GM12878 (cell line): ENCODE measurements around the gene CRB2. TPM values are rescaled to one million over a fixed set of nuclear protein-coding genes. Genes with fewer than 3 reads are reported as not detected.
A peak's percentile ranks its signal among the peaks of the same experiment; 100 is the strongest.

Experiments used
- ATAC-seq: fragments of 200-7000 bp; cut with Tn5 transposase; 3 replicates; pipeline ENCODE4 v1.9.1; 2020; ENCODE audit warnings: mild to moderate bottlenecking, moderate library complexity
- BruUV-seq: library from RNA; stranded (reverse); fragments of 400-500 nt; replicated peaks from 2 replicates; lab custom pipeline; 2021; lab: Mats Ljungman, UMichigan
- CTCF ChIA-PET: fragments of 300-600 bp; sonication (Branson Sonifier 250); formaldehyde crosslinking; extraction: SDS; loops from one replicate; lab custom pipeline; 2021; ENCODE audit warnings: inconsistent platforms; lab: Yijun Ruan, JAX
- POLR2A ChIA-PET: fragments of 350-600 bp; formaldehyde crosslinking; extraction: SDS; loops from one replicate; lab custom pipeline; 2021; ENCODE audit warnings: inconsistent platforms; lab: Charles Lee
- RAD21 ChIA-PET: fragments of 300-600 bp; sonication (Branson Sonifier 250); formaldehyde crosslinking; loops from one replicate; lab custom pipeline; 2023; ENCODE audit warnings: antibody characterized with exemption; ENCODE audit not compliant: unreplicated experiment; lab: Charles Lee
- SMC1A ChIA-PET: fragments of 300-600 bp; sonication (Branson Sonifier 250); formaldehyde crosslinking; loops from one replicate; lab custom pipeline; 2023; ENCODE audit not compliant: unreplicated experiment, uncharacterized antibody; lab: Charles Lee
- DNase-seq: peaks from one replicate; pipeline ENCODE4 v3.0.0-alpha.2; 2011; ENCODE audit warnings: low read depth, low spot score
- FAIRE-seq: peaks from 3 replicates; lab custom pipeline; 2011; peaks lifted over from hg19 to GRCh38; lab: Jason Lieb, UNC
- H2AFZ ChIP-seq: 2 replicates; pipeline ENCODE4 v1.6.0; 2011; ENCODE audit warnings: low read depth, low read length, control low read depth; ENCODE audit not compliant: control insufficient read depth
- H3K27ac ChIP-seq: 2 replicates; pipeline ENCODE4 v1.5.1; 2011; ENCODE audit warnings: control low read depth; ENCODE audit not compliant: control insufficient read depth, insufficient read depth
- H3K27me3 ChIP-seq, 2 experiments: replicated peaks in 1 of 2; 2 replicates each; pipeline versions ENCODE4 v1.6.0 to v1.6.1; 2011; ENCODE audit warnings: low read length in 1 of 2; ENCODE audit not compliant: control insufficient read depth in 2 of 2, insufficient read depth in 2 of 2
- H3K36me3 ChIP-seq, 2 experiments: 2 replicates each; pipeline ENCODE4 v1.5.1; 2011; ENCODE audit warnings: low read length in 1 of 2; ENCODE audit not compliant: control insufficient read depth in 2 of 2, insufficient read depth in 2 of 2
- H3K4me1 ChIP-seq: 2 replicates; pipeline ENCODE4 v1.6.1; 2011; ENCODE audit warnings: mild to moderate bottlenecking, low read length, moderate library complexity, mixed read lengths; ENCODE audit not compliant: control insufficient read depth, insufficient read depth
- H3K4me2 ChIP-seq: 2 replicates; pipeline ENCODE4 v1.6.0; 2011; ENCODE audit warnings: control low read depth; ENCODE audit not compliant: control insufficient read depth, insufficient read depth
- H3K4me3 ChIP-seq: fragments of 200-600 bp; sonication (generic); 2 replicates; pipeline ENCODE4 v1.5.1; 2016
- H3K79me2 ChIP-seq: 2 replicates; pipeline ENCODE4 v1.6.0; 2011; ENCODE audit warnings: low read length; ENCODE audit not compliant: control insufficient read depth, insufficient read depth
- H3K9ac ChIP-seq: 2 replicates; pipeline ENCODE4 v1.8.0; 2011; ENCODE audit warnings: low read length, control low read depth, mixed read lengths; ENCODE audit not compliant: control insufficient read depth, insufficient read depth
- H3K9me3 ChIP-seq: replicated peaks from 3 replicates; pipeline ENCODE4 v1.5.1; 2011; ENCODE audit warnings: mild to moderate bottlenecking, low read length; ENCODE audit not compliant: control insufficient read depth, insufficient read depth
- H4K20me1 ChIP-seq: 2 replicates; pipeline ENCODE4 v1.6.0; 2011; ENCODE audit not compliant: control insufficient read depth, insufficient read depth
- E2F8 ChIP-seq: fragments of 450-650 bp; IDR thresholded peaks from 2 replicates; pipeline ENCODE4 v1.6.1; 2018; ENCODE audit warnings: mild to moderate bottlenecking, low read depth, moderate library complexity; ENCODE audit not compliant: partially characterized antibody
- IKZF1 ChIP-seq: fragments of 450-650 bp; conservative IDR thresholded peaks from 2 replicates; pipeline ENCODE4 v1.6.1; 2017; ENCODE audit warnings: antibody characterized with exemption, mild to moderate bottlenecking
- IRF4 ChIP-seq: IDR thresholded peaks from 2 replicates; pipeline ENCODE4 v1.6.1; 2011; ENCODE audit warnings: low read depth, low read length
- MEF2A ChIP-seq: IDR thresholded peaks from 2 replicates; pipeline ENCODE4 v1.6.1; 2011; ENCODE audit warnings: low read depth, mild to moderate bottlenecking, low read length, moderate library complexity; ENCODE audit not compliant: insufficient read depth
- RAD21 ChIP-seq: IDR thresholded peaks from 2 replicates; pipeline ENCODE4 v1.6.1; 2011; ENCODE audit warnings: mild to moderate bottlenecking, low read depth, low read length, moderate library complexity; ENCODE audit not compliant: insufficient read depth
- SMAD5 ChIP-seq: IDR thresholded peaks from 2 replicates; pipeline ENCODE4 v1.6.1; 2016; ENCODE audit warnings: antibody characterized with exemption, low read depth
- ZNF24 ChIP-seq: fragments of 450-650 bp; IDR thresholded peaks from 2 replicates; pipeline ENCODE4 v1.6.1; 2017; ENCODE audit warnings: antibody characterized with exemption, mild to moderate bottlenecking
- WGBS: methylation state at CpG from one replicate; pipeline ENCODE4 v1.1.6; 2016; ENCODE audit warnings: low lambda C conversion rate; ENCODE audit not compliant: insufficient replicate concordance, insufficient coverage; ENCODE audit errors: missing lambda C conversion rate; 5-methylcytosine and 5-hydroxymethylcytosine counted together
- in situ Hi-C: fragments of 300-500 bp; cut with MboI; formaldehyde crosslinking; loops from 9 replicates; pipeline ENCODE4 v1.14.3; 2018; ENCODE audit warnings: mixed read lengths
- intact Hi-C: fragments of 100-400 bp; cut with micrococcal nuclease; formaldehyde crosslinking; loops from one replicate; pipeline ENCODE4 v1.14.2; 2022; ENCODE audit not compliant: unreplicated experiment
- polyA plus RNA-seq, 11 experiments: library from polyadenylated mRNA; depleted of rRNA in 4 of 11; unstranded in 6 of 11; stranded (reverse) in 5 of 11; fragments of >200 nt; fragmentation: Nextera tagmentation in 4 of 11; fragmentation: Illumina TruSeq in 1 of 11; extraction: Ambion mirVana in 4 of 11; extraction: Trizol in 1 of 11; gene quantifications; 1 replicate in 1 of 11; 2 replicates in 10 of 11; pipeline versions ENCODE4 v1.2.1 to v1.2.3, GENCODE V29; 2011 to 2016; ENCODE audit warnings: inconsistent platforms in 2 of 11, missing spikeins in 2 of 11, low read depth in 1 of 11
- total RNA-seq, 4 experiments: library from RNA; depleted of rRNA in 3 of 4; stranded (reverse); fragments of >200 nt in 3 of 4; fragmentation: Illumina TruSeq in 1 of 4; extraction: Trizol in 1 of 4; gene quantifications; 2 replicates each; pipeline versions ENCODE4 v1.2.1 to v1.2.3, GENCODE V29; 2013 to 2021

Gene CRB2
- total and polyA plus RNA-seq, 10 of the 15 experiments (the other 5 are each of a cell fraction or from before 2014, with no cell fraction given), result 0.01 to 0.80 (median 0.23) TPM; not detected in 3

GRCh38 chr9:123348317-123348992 lies 7.5 kb upstream of the CRB2 start:
- no peak overlapping the region for H3K4me3 ChIP-seq
- FAIRE-seq, result no peak
- POLR2A ChIA-PET, result interaction anchor here (0.5 to 1.1 kb wide), 3 partner anchors 9 to 260 kb away, joined by 3 to 4 read pairs (median 4); no protein-coding TSS in a partner anchor
- no peaks in the 10 kb centered on the region for H3K79me2 ChIP-seq
- no peaks in the 10 kb centered on the region; a peak in 1 of 4 replicates for H3K27me3 ChIP-seq
- SMC1A ChIA-PET, result interaction anchor here (0.7 to 3.6 kb wide), 28 partner anchors 9 to 1249 kb away, joined by 3 to 52 read pairs (median 4); partner anchors contain the start of gene STRBP
- CTCF ChIA-PET, result interaction anchor here (0.6 to 4.4 kb wide), 35 partner anchors 9 to 452 kb away, joined by 3 to 115 read pairs (median 7); partner anchors contain the start of genes RABGAP1 and STRBP
- no peaks in the 10 kb centered on the region for H3K36me3 ChIP-seq
- no peak for DNase-seq
- no peak for TF ChIP-seq MEF2A
- TF ChIP-seq IRF4, result no peak
- TF ChIP-seq E2F8, result no peak
- peak; percentile 88 for TF ChIP-seq ZNF24
- no peak for TF ChIP-seq SMAD5
- TF ChIP-seq RAD21, result no peak
- peak; percentile 40 for TF ChIP-seq IKZF1
- H3K4me1 ChIP-seq, result peaks cover 28% of the 10 kb centered on the region
- 59% methylated on average over 9 of the region's 9 CpGs for WGBS
- no TSS peak for BruUV-seq
- no peaks in the 10 kb centered on the region for H3K9me3 ChIP-seq
- no peak overlapping the region for H3K4me2 ChIP-seq
- H3K27ac ChIP-seq, result no peak overlapping the region
- in situ Hi-C loops (no loop called here), intact Hi-C loops (loop anchor here (10.0 kb wide), 2 partner anchors 444 to 514 kb away; partner anchors contain the start of gene RC3H2)
- ATAC-seq, result peak; percentile 26
- no peak overlapping the region for H2AFZ ChIP-seq
- no peak overlapping the region for H3K9ac ChIP-seq
- H4K20me1 ChIP-seq, result no peaks in the 10 kb centered on the region
- RAD21 ChIA-PET, result interaction anchor here (0.7 to 3.4 kb wide), 18 partner anchors 9 to 849 kb away, joined by 3 to 47 read pairs (median 6); no protein-coding TSS in a partner anchor
